HepG2 (cell line): Measurements from ENCODE around the gene EIF5B. TPM values are rescaled to one million over a fixed set of nuclear protein-coding genes. Genes with fewer than 3 reads are reported as not detected.

ENCODE experiments used
- ATF5 ChIP-seq: sonication (generic); formaldehyde crosslinking; IDR thresholded peaks from 2 replicates; pipeline ENCODE4 v1.4.0; 2020; ENCODE audit warnings: mild to moderate bottlenecking, low read depth, missing genetic modification reagents
- EP300 ChIP-seq, 3 experiments: sonication (generic) in 1 of 3; formaldehyde crosslinking in 1 of 3; IDR thresholded peaks; 2 replicates each; pipeline versions ENCODE4 v1.5.1 to v1.6.1; 2011 to 2020; ENCODE audit warnings: low read depth in 2 of 3, low read length in 2 of 3, borderline replicate concordance in 1 of 3, improper control_type of control experiment in 1 of 3, mild to moderate bottlenecking in 1 of 3, missing genetic modification reagents in 1 of 3, moderate library complexity in 1 of 3
- HCFC1 ChIP-seq: fragments of 150-350 bp; IDR thresholded peaks from 2 replicates; pipeline ENCODE4 v1.6.1; 2014; ENCODE audit warnings: low read depth, low read length
- HINFP ChIP-seq: sonication (generic); formaldehyde crosslinking; IDR thresholded peaks from 2 replicates; pipeline ENCODE4 v1.4.0; 2020; ENCODE audit warnings: low read depth, mild to moderate bottlenecking, missing genetic modification reagents
- HNRNPL ChIP-seq: fragments of 200-400 bp; formaldehyde crosslinking; IDR thresholded peaks from 2 replicates; pipeline ENCODE4 v1.6.1; 2017; ENCODE audit warnings: mild to moderate bottlenecking, low read depth, low read length
- NCOA5 ChIP-seq: sonication (generic); formaldehyde crosslinking; IDR thresholded peaks from 2 replicates; pipeline ENCODE4 v1.4.0; 2020; ENCODE audit warnings: missing genetic modification reagents
- NR2C2 ChIP-seq: sonication (generic); formaldehyde crosslinking; IDR thresholded peaks from 2 replicates; pipeline ENCODE4 v1.4.0; 2020; ENCODE audit warnings: missing genetic modification reagents, mild to moderate bottlenecking, moderate library complexity, borderline replicate concordance
- NRL ChIP-seq: sonication (generic); formaldehyde crosslinking; IDR thresholded peaks from 2 replicates; pipeline ENCODE4 v1.5.0; 2020; ENCODE audit warnings: missing genetic modification reagents, mild to moderate bottlenecking, moderate library complexity, borderline replicate concordance
- POLR2AphosphoS2 ChIP-seq: IDR thresholded peaks from 2 replicates; pipeline ENCODE4 v1.6.1; 2011; ENCODE audit warnings: low read depth, low read length, improper control_type of control experiment
- SKI ChIP-seq: fragments of 450-650 bp; IDR thresholded peaks from one replicate; pipeline ENCODE4 v1.6.1; 2018; ENCODE audit warnings: mild to moderate bottlenecking; ENCODE audit not compliant: partially characterized antibody
- SMAD1 ChIP-seq: sonication (generic); formaldehyde crosslinking; IDR thresholded peaks from 2 replicates; pipeline ENCODE4 v1.4.0; 2020; ENCODE audit warnings: missing genetic modification reagents, low read depth, mild to moderate bottlenecking, borderline replicate concordance
- WIZ ChIP-seq: sonication (generic); formaldehyde crosslinking; IDR thresholded peaks from 2 replicates; pipeline ENCODE4 v1.5.1; 2020; ENCODE audit warnings: mild to moderate bottlenecking, missing genetic modification reagents
- ZBTB7B ChIP-seq: sonication (generic); formaldehyde crosslinking; IDR thresholded peaks from 2 replicates; pipeline ENCODE4 v1.4.0; 2020; ENCODE audit warnings: missing genetic modification reagents
- ZMYM2 ChIP-seq: sonication (generic); formaldehyde crosslinking; IDR thresholded peaks from 2 replicates; pipeline ENCODE4 v1.8.0; 2022; ENCODE audit warnings: mild to moderate bottlenecking, missing genetic modification reagents
- ZNF143 ChIP-seq: sonication (generic); formaldehyde crosslinking; IDR thresholded peaks from 2 replicates; pipeline ENCODE4 v1.4.0; 2020; ENCODE audit warnings: missing genetic modification reagents
- ZNF296 ChIP-seq: sonication (generic); formaldehyde crosslinking; conservative IDR thresholded peaks from 2 replicates; pipeline ENCODE4 v1.5.0; 2020; ENCODE audit warnings: mild to moderate bottlenecking, missing genetic modification reagents
- ZNF430 ChIP-seq: sonication (generic); formaldehyde crosslinking; IDR thresholded peaks from 2 replicates; pipeline ENCODE4 v1.9.0; 2021; ENCODE audit warnings: mild to moderate bottlenecking, missing genetic modification reagents
- ZNF569 ChIP-seq: sonication (generic); formaldehyde crosslinking; IDR thresholded peaks from 2 replicates; pipeline ENCODE4 v1.5.0; 2020; ENCODE audit warnings: mild to moderate bottlenecking, missing genetic modification reagents, moderate library complexity, borderline replicate concordance
- ZSCAN30 ChIP-seq: sonication (generic); formaldehyde crosslinking; IDR thresholded peaks from 2 replicates; pipeline ENCODE4 v1.5.0; 2020; ENCODE audit warnings: mild to moderate bottlenecking, missing genetic modification reagents
- ZSCAN31 ChIP-seq: sonication (generic); formaldehyde crosslinking; IDR thresholded peaks from 2 replicates; pipeline ENCODE4 v1.5.0; 2020; ENCODE audit warnings: low read depth, mild to moderate bottlenecking, missing genetic modification reagents
- polyA plus RNA-seq, 8 experiments: library from polyadenylated mRNA; depleted of rRNA in 3 of 8; stranded (reverse) in 7 of 8; unstranded in 1 of 8; fragments of >200 nt; fragmentation: Illumina TruSeq in 4 of 8; extraction: Trizol in 4 of 8; gene quantifications; 2 replicates each; pipeline versions ENCODE4 v1.2.1 to v1.2.3, GENCODE V29; 2011 to 2016; ENCODE audit warnings: low read depth in 4 of 8, missing spikeins in 1 of 8, mixed read lengths in 1 of 8; ENCODE audit not compliant: insufficient read depth in 1 of 8
- total RNA-seq, 5 experiments: library from RNA; depleted of rRNA; stranded (reverse); fragments of >200 nt; fragmentation: Illumina TruSeq; extraction: Trizol; gene quantifications; 2 replicates each; pipeline ENCODE4 v1.2.3, GENCODE V29; 2016; ENCODE audit warnings: low read depth in 1 of 5
- TF ChIP-seq, protein P1 (sequence below): sonication (generic); formaldehyde crosslinking; IDR thresholded peaks from 2 replicates; pipeline ENCODE4 v1.8.1; 2023; ENCODE audit warnings: mild to moderate bottlenecking, inconsistent platforms, moderate library complexity, missing genetic modification reagents, borderline replicate concordance
- TF ChIP-seq, protein P2 (sequence below): IDR thresholded peaks from 2 replicates; pipeline ENCODE4 v1.6.1; 2016; ENCODE audit warnings: mild to moderate bottlenecking, missing biosample characterization, missing genetic modification reagents
- TF ChIP-seq, protein P3 (sequence below): sonication (generic); formaldehyde crosslinking; IDR thresholded peaks from 2 replicates; pipeline ENCODE4 v1.4.0; 2020; ENCODE audit warnings: missing genetic modification reagents

EIF5B gene
- total and polyA plus RNA-seq, 2 of the 13 experiments (the other 11 are each of a cell fraction or from before 2014, with no cell fraction given): 8.8 to 32.1 TPM

DNA sequence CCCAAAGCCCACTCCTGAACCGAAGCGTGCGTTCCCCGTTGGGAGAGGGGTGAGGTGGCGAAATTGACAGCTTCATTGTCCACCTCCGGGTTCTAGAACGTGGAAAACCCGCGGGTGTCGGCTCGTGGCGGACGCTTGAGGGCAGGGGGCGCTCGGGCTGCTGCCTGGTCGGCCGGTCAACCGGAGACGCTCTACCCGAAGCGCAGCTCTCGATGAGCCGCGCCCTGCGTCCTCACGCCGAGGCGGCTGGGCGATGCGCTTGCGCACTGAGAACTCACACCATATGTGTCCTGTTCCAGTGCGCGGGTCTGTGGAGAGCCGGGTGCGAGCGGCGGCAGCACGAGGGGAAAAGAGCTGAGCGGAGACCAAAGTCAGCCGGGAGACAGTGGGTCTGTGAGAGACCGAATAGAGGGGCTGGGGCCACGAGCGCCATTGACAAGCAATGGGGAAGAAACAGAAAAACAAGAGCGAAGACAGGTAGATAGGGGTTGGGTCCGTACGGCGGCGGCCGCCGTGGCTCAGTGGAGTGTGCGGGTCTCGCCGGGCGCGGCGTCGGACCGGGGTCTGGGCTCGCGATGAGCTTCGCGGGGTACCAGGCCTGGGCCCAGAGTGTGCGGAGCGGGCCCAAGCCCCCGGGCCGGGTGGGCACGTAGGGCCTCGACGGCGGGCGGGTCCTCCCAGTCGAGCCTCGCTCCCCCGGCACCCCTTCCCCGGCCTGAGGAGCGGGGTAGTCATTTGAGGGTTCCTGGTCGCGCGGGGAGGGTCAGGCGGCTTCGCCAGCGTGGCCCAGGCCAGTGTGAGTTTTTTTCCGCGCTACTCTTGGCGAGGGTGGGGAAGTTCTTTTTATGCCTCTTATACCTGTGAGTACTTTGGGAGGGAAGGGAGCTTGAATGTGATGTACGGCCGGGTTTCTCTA, at the start of gene EIF5B (continued):
- TF ChIP-seq, protein P1, sequence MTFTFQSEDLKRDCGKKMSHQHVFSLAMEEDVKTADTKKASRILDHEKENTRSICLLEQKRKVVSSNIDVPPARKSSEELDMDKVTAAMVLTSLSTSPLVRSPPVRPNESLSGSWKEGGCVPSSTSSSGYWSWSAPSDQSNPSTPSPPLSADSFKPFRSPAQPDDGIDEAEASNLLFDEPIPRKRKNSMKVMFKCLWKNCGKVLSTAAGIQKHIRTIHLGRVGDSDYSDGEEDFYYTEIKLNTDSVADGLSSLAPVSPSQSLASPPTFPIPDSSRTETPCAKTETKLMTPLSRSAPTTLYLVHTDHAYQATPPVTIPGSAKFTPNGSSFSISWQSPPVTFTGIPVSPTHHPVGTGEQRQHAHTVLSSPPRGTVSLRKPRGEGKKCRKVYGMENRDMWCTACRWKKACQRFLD (CRISPR knock-in tag): peak; percentile 78; the same call in 1 of the 2 replicates
- TF ChIP-seq ZMYM2 (CRISPR knock-in tag) (peak; percentile 99), NRL (peak; percentile 98), ZNF143 (CRISPR knock-in tag) (peak; percentile 88), ZNF569 (CRISPR knock-in tag) (no peak), SKI (peak; percentile 66), ZSCAN30 (CRISPR knock-in tag) (peak; percentile 87; the same call in 1 of the 2 replicates), ZBTB7B (CRISPR knock-in tag) (peak; percentile 51; the same call in 1 of the 2 replicates), SMAD1 (CRISPR knock-in tag) (no peak), ZNF430 (CRISPR knock-in tag) (peak; percentile 67; the same call in 1 of the 2 replicates), ZSCAN31 (CRISPR knock-in tag) (peak; percentile 88), ZNF296 (no peak; the same call in 1 of the 2 replicates), WIZ (CRISPR knock-in tag) (no peak), HNRNPL (0 out of 2 replicates have a peak, but pooled peaks have one; percentile 79), HCFC1 (peak; percentile 72), NR2C2 (CRISPR knock-in tag) (peak; percentile 80), ATF5 (CRISPR knock-in tag) (peak; percentile 97), HINFP (peak; percentile 92), EP300 (IDR thresholded peaks at IDR 0.05; ENCODE audit: low read depth in 2 of 2, low read length in 2 of 2) (peak in 1 of 2 experiments; percentile 41; a peak in 1 of 4 replicates), EP300 (CRISPR knock-in tag; IDR thresholded peaks at IDR 0.05; ENCODE audit: borderline replicate concordance) (0 out of 2 replicates have a peak, but pooled peaks have one; percentile 45), POLR2AphosphoS2 (no peak), NCOA5 (CRISPR knock-in tag) (no peak)
- TF ChIP-seq, protein P2, sequence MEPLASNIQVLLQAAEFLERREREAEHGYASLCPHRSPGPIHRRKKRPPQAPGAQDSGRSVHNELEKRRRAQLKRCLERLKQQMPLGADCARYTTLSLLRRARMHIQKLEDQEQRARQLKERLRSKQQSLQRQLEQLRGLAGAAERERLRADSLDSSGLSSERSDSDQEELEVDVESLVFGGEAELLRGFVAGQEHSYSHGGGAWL (CRISPR knock-in tag): peak; percentile 94; the same call in 1 of the 2 replicates
- TF ChIP-seq, protein P3, sequence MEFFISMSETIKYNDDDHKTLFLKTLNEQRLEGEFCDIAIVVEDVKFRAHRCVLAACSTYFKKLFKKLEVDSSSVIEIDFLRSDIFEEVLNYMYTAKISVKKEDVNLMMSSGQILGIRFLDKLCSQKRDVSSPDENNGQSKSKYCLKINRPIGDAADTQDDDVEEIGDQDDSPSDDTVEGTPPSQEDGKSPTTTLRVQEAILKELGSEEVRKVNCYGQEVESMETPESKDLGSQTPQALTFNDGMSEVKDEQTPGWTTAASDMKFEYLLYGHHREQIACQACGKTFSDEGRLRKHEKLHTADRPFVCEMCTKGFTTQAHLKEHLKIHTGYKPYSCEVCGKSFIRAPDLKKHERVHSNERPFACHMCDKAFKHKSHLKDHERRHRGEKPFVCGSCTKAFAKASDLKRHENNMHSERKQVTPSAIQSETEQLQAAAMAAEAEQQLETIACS (CRISPR knock-in tag): peak; percentile 81
